ENCODE data around the gene SLC44A1.

- no peak for TF ChIP-seq EZH2 (IDR thresholded peaks at IDR 0.05; ENCODE audit: insufficient read depth, poor library complexity, severe bottlenecking)
- TF ChIP-seq EZH2phosphoT487 (IDR thresholded peaks at IDR 0.05; ENCODE audit: insufficient read depth, low read depth), result no peak
Observed at GRCh38 chr9:105328296-105328695, 83.8 kb downstream of the SLC44A1 start.

All from GM23248 (cell line).